GM18867 (cell line): Measurements from ENCODE around the gene CBFA2T2.

Experiments
- ATAC-seq: cut with Tn5 transposase; IDR thresholded peaks from one replicate; pipeline ENCODE4 v1.9.1; 2021; ENCODE audit warnings: mild to moderate bottlenecking, moderate library complexity; ENCODE audit not compliant: unreplicated experiment

The CBFA2T2 gene

DNA sequence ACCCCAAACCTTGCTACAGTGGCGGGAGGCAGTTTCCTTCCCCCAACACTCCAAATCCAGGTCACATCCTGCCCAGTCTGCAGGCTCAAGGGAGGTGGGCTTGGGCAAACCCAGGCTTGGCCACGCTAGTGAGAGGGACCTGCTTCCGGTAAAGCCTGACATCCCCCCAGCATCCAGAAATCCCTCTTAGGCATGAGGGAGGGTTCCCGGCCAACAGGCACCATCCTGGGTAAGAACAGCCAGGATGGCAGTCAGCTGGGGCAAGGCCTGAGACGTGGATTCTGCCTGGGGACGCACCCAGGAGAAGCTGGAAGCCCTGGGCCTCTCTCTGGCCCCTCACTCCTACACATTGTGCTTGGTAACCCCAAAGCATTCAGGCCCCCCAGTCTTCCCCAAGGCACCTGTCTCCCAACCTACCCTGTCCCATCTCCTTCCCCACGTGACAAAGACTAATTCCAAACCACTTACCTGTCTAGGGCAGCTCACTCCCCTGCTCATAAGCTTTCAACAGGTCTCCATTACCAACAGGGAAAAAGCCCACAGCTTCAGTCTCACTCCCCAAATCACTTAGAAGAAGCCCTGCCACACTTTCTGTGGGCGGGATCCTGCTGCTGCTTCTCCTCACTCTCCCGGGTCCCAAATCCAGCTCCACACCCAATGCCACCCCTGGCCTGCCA lies 174.3 kb downstream of the CBFA2T2 start:
- no peak for ATAC-seq

DNA sequence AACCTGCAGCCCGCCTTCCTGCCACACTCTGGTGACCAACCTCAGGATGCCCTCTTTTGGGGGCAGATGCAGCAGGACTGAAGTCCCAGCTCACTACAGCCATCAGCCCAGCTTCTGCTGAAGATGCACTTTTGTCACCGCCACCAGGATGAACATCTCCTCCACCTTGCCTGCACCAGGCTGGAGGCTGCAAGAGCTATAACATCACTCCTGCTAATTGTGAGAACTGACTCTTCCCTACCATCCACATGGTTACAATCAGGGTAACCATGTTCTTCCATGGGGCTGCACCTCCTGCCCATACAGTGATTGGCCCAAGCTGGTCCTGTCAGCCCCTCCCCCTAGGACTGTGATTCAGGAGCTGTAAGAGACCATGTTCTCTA lies 174.9 kb downstream of the CBFA2T2 start:
- ATAC-seq = no peak

DNA sequence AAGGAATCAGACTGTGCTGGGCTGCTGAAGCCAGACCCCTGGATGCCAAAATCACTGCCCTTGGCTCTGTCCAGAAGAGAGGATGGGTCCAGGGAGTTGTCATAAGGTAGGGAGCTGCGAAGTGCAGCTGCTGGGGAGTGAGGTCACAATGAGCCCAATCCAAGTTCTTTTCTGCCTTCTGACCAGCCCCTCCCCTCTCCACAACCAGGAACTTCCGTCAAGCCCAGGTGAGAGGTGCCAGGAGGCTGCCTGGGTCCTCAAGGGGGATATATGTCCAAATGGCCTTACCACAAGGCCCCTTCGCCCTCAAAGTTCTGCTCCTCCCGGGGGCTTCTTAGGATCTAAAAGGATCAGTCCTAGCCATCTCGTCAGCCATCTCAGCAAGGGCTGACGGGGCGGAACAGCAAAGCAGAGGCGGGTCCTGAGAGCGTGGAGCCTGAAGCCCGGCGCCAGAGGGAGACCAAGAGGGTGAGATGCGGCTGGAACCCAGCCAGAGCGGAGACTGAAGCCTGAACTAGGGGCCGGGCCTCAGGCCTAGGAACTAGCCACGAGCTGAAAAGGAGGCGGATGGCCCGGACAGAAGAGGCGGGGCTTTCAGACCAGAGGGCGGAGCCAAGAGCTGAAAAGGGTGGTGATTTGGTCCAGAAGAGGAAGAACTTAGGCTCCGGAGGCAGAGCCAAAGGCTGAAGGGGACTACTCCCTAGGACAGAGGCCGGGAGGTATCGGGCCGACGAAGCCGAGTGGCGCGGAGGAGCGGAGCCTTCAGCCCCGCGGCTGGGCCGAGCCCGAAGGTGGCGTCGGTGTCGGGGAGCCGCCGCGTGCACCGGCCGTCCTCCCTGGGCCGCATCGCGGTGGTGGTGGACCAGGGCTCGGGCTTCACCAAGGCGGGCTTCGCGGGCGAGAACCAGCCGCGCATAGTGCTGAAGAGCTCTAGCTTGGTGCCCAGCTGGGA lies 176.7 kb downstream of the CBFA2T2 start, which contains the start of gene ACTL10:
ACTL10 (plus strand) TSS at position 651 of the 952 bp plus-strand sequence. CDS start 555 bp downstream, outside the sequence.
- peak; percentile 65 for ATAC-seq

DNA sequence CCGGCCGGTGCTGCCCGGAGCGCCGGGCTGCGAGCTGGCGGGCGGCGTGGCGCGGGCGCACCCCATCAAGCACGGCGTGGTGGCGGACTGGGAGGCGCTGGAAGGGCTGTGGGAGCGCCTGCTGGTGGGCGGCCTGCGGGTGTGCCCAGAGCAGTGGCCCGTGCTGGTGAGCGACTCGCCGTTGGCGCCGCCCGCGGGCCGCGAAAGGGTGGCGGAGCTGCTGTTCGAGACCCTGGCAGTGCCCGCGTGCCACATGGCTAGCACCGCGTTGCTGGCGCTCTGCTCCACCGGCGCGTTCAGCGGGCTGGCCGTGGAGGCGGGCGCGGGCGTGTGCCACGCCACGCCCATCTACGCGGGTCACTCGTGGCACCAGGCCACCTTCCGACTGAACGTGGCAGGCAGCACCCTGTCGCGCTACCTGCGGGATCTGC lies 177.4 kb downstream of the CBFA2T2 start:
- peak; percentile 17 for ATAC-seq

DNA sequence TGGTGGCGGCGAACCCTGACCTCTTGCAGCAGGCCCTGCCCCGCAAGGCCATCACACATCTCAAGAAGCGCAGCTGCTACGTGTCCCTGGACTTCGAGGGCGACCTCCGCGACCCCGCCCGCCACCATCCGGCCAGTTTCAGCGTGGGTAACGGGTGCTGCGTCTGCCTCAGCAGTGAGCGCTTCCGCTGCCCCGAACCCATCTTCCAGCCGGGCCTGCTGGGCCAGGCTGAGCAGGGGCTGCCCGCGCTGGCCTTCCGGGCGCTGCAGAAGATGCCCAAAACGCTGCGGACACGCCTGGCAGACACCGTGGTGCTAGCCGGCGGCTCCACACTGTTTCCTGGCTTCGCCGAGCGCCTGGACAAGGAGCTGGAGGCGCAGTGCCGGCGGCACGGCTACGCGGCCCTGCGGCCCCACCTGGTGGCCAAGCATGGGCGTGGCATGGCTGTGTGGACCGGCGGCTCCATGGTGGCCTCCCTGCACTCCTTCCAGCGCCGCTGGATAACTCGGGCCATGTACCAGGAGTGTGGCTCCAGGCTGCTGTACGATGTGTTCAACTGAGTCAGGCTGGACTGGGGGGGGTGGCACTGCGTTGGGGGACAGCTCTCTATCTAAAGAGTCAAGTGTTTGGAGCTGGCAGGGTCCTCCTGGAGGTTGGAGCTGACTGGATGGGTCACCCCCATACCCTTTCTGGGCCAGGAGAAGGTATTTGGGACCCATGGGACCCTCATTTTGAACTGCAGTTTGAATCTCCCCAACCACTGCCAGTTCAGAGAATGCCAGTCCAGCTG lies 178.0 kb downstream of the CBFA2T2 start:
- ATAC-seq = peak; percentile 31

DNA sequence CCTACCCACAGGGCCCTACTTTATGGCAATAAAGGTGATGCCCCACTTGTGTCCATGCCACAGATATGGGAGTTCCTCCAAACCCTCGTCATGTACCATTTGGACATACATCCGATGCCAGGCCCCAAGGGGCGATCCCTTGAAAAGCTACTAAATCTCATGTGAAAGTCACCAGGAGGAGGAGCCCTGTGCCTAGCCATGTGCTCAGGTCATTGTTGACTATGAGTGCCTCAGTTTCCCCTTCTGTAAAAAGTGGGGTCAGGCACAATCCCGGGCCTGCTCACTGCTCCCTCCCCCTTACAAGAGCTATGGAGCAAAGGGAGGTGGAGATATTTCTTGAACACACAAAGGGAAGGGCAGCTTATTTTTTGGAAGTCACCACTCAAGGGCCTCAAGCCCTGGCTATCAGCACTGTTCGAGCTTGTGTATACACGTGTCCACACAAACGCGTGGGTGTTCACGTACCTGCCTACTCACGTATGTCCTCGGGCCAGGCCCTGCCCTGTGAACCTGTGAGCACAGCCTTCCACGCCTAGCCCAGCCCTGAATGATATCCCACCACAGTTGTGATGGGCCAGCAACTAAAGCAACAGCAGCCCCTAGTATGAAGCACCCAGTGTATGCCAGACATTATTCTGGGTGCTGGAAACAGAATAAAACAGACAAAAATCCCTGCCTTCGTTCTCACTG lies 178.7 kb downstream of the CBFA2T2 start:
- no peak for ATAC-seq

DNA sequence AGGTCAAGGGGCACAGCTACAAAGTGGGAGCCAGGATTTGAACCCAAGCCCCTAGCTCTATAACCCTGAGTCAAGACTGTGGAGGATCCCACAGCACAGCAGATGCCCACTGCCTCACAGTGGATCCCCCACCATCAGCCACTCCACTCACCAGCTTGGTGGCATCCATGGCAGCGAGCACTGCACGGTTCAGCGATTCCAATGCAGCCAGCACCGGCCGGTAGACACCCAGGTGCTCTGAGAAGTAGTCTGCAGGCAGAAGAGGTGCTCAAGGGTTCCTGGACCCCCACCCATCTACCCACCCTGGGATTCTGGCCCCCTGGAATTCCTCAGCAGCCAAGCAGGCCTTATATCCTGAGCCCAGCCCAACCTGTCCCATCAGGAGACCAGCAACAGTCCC lies 179.3 kb downstream of the CBFA2T2 start:
- no peak for ATAC-seq

DNA sequence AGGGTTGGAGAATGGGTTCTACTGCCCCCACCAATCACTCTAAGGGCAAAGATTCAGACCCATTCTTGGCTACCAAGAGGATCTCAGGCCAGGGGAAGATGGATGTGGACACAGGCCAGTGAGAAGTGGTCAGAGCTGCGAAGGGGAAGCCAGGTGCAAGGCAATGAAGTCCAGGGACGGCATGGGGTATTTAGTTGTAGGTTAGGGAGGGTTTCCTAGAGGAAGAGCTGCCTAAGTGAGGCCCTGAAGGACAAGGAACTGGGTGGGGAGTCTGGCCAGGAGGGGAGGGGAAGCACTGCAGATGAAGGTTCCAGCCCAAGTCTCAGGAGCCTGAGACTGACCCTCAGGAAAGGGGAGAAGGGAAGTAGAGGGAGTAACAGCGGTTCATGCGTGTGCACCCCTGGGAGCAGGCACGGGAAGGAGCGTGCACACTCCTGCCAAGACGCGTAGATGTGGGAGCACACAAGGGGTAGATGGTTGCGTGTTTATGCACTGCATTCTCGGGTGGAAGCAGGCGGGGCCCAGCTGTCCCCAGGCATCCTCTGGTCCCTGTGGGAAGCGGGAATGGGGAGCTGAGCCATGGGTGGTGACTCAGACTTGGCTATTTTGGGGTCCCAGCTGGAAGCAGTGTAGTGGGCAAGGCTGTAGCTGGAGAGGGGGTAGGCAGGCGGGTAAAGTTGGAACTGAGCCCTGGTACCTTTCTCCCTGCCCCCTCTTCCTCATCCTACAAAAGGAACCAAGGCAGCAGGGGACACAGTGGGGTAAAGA lies 180.2 kb downstream of the CBFA2T2 start:
- ATAC-seq = no peak

DNA sequence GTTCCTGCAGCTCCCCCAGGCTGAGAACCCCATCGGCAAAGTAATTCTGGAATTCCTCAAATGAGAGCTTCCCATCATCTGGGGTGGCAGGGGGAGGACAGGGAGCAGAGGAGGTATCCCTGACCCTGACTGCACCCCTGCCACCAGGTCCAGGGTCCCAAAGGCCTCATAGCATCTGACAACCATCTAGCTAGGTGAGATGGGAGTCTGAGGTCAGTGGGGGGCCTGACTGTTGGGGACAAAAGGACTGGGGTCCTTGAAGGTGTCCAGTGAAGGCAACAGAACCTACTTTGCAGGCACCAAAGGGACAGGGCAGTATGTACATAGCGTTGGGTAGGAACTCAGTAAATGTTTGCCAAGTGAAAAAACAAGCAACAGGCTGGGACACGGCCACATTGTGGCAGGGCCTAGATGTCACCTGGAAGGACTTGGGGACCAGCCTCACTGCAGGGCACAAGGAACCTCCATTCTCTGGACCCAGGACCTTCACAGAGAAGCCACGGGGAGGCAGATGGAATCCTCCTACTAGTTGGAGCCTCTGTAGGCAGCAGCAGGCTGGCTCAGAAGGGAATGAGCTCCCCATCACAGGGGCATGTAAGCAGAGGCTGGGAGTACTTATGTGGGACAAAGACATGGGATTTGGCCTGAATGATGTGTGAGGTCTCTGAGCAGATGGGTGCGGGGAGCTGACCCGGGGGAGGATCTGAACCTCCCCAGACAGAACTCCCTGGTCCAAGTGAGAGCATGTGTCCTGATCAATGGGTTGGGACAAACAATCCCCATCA lies 181.0 kb downstream of the CBFA2T2 start:
- no peak for ATAC-seq

DNA sequence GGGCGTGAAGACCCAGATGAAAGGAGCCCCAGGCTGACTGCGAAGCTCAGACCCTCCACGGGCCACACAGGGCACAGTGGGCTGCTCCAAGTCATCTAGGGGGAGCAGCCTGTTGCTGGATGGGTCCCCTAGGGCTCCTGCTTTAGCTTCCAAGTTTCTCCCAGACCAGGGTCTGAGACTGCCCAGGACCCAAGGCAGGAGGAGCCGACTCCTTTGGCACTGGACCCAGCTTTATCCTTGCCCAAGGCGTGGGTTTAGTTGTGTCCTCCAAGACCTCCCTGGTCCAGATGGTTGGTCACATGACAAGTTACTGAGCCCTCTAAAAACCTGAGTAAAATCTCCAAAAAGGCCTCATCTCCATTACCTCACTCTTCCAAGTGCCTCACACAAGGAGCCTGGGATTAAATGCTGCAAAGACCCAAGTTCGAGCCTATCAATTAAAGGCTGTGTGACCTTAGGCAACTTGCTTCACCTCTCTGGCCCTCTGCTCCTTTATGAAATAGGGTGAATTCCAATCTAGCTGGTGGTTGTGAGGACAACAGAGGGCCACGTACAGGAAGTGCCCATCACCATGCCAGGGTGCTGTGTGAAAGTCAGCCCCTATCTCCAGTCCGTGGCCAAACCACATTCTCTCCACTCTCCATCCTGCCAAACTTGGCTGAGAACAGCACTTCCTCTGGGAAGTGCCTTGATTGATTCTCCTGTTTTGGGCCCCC lies 181.8 kb downstream of the CBFA2T2 start:
- no peak for ATAC-seq

DNA sequence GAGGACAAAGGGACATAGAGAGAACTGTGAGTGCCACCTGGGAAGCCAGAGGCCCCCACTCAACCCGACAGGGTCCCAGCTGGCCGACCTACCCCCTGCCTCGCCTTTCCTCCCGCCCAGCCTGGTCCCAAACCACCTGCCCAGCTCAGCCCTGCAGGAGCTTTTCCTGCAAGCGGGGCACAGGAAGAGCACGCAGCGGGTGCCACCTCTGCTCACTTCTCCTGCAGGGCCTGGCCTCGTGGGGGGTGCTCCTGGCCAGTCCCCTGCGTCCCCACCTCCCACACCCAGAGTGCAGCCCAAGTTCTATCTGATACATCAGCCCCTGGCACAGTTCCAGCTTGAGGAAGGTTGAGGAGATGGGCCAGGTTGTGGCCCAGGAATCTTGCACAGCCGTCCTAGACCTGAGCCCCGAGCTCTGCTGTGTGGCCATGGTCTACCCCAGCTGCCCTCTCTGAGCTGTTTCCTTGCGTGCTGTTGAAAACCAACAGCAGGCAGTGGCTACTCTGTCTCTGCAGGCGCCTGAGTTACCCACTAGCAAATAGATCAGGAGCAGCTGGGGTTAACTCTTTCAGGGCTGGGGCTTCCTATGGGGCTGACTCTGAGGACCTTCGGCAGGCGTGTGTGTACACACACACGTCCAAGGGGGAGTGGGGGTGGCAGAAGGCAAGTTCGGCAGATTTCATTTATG lies 182.7 kb downstream of the CBFA2T2 start:
- ATAC-seq = no peak

DNA sequence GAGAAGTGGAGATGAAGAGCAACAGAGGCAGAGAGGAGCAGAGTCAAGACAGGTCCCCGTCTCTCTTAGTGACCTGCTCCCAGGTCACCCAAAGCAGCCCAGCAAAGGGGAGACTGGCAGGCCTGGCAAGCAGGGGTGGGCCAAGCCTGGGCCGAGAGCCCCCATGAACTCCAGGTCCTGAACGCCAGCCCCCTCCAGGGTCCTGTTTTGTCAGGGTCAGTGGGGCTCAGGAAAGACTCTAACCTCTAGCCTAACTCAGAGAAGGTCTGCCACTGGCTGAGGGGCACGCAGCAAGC lies 183.2 kb downstream of the CBFA2T2 start:
- ATAC-seq = no peak

DNA sequence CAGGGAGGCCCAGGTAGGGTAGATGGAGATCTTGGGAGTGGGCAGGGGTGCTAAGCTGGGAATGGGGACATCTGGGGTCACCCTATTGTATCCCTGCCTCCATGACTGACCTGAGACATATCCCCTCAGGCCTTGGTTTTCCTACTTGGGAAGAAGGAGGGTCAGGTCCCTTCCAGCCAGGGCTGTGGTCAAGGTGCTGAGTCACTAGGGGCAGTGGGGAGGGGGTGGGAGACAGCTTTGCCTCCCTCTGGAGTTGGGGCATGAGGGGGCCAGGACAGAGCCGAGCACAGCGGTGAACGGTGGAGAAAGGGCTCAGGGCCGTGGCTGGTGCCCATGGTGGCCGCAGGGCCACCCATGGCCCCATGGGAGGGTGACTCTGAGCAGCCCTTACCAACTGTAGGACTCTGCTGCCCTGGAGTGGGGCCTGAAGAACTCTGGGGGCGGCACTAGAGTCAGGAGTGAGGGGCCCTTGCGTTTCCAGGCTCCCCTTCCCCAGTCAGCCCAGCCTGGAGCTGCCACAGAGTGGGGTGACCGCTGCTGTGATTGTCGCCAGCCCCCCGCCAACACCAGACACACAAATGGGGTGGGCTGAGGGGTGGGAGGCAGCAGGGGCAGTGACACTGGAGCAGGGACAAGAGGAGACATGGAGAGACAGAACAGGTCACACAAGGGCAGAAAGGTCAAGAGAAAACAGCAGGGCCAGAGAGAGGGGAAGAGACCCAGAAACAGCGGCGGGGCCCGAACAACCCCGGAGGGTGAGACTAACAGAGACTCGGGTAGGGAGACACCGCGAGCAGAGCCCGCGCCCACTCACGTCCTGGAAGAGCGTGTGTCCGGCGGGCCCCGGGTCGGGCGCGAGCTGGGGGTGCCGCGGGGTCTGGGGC lies 183.8 kb downstream of the CBFA2T2 start:
- peak; percentile 34 for ATAC-seq

DNA sequence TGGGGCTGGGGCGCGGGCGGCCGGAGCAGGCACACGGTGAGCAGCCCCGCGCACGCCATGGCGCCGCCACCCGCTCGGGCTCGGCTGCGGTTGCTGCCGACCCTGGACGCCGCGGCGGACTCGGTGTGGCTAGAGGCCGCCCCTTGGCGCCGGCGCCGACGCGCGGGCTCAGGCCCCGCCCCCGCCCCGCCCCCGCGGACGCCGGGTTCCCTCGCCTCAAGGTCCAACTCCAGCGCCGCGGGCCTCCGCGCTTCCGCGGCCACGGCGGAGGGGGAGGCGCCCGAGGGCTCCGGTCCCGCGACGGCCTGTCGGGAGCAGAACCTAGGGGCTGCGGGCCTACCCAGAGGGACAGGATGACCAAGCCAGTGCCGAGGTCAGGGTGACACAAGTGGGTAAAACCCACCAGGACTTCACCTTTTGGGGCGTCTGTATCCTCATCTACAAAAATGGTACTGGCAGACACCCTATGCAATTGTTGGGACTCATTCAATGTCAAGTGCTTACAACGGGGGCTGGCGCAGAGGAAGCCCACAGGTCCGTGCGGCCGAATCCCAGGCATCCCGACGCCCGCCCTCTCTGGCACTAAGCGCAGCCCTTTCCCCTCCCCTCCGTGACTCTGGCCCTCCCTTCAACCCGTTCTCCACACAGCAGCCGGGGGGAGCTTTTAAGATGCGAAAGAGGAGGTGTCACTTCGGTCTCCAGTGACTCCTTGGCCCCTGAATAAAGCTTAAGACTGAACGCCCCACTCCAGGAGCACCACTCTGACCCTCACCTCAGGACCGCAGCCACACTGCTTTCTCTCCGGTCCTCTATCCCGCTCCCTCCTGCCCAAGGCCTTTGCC lies 184.6 kb downstream of the CBFA2T2 start, which contains the start of gene NECAB3:
NECAB3 (minus strand) TSS at position 135 of the 842 bp plus-strand sequence; CDS start at position 59, 76 bp downstream.
- ATAC-seq = peak; percentile 77

DNA sequence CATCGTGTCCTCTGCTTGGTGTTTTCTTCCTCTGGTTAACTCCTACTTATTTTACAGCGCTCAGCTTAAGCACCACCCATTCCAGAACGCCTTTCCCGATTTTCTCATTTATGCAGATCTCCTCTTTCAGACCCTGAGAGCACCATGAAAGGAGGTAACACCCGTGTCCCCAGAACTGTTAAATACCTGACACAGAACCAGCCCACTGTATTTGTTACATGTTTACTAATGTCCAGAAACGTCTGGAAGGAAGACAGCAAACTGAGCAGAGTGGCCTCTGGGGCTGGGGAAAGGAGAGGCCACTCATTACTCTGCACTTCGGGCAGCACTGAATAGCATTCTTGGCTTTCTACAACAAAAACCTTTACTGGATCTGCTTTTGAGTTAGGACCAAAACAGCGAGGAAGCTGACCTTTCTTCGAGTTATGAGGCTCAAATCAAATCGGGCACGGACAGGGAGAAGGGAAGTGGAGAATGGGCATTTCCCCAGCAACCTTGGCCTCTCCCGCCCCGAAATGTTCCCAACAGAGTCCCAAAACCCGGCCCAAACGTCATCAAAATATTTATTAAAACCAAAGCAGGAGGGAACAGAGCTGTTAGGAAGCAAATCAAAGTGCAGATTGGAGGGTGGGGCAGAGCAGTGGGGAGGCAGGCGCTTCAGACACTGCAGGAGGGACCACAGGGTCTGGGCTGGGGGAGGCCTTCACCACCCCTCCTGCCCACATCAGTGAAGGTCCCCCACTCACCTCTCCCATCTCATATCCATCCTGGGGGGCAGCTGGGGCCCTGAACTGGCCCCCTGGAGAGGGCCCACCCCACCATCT lies 185.5 kb downstream of the CBFA2T2 start:
- no peak for ATAC-seq
